OCI-LY3 (cell line): ENCODE measurements around the gene RPP14.

Source experiments
- H2AFZ ChIP-seq: fragments of 200-600, 300-600 bp; shearing (Covaris generic); 2 replicates; pipeline ENCODE4 v1.6.0; 2014; ENCODE audit warnings: antibody characterized with exemption, low read depth, low read length
- H3K27ac ChIP-seq: fragments of 200-600, 300-600 bp; sonication (generic); 2 replicates; pipeline ENCODE4 v1.5.1; 2014; ENCODE audit warnings: mild to moderate bottlenecking, low read length, moderate library complexity, mixed read lengths
- H3K27me3 ChIP-seq: fragments of 200-600, 300-600 bp; sonication (generic); 2 replicates; pipeline ENCODE4 v1.6.1; 2014; ENCODE audit warnings: low read depth, low read length, mixed read lengths
- H3K36me3 ChIP-seq: fragments of 200-600, 300-600 bp; sonication (generic); replicated peaks from 2 replicates; pipeline ENCODE3; 2014; ENCODE audit warnings: low read depth, low read length, mixed read lengths
- H3K4me1 ChIP-seq: fragments of 300-600, 200-600 bp; sonication (generic); 2 replicates; pipeline ENCODE4 v1.6.1; 2014; ENCODE audit warnings: low read length, mixed read lengths
- H3K4me2 ChIP-seq: fragments of 200-600, 300-600 bp; sonication (generic); 2 replicates; pipeline ENCODE4 v1.6.1; 2014; ENCODE audit warnings: low read length, mixed read lengths
- H3K4me3 ChIP-seq: fragments of 300-600, 200-600 bp; sonication (generic); 2 replicates; pipeline ENCODE4 v1.5.1; 2014; ENCODE audit warnings: antibody characterized with exemption, mild to moderate bottlenecking, low read length, moderate library complexity
- H3K79me2 ChIP-seq: fragments of 300-600, 200-600 bp; shearing (Covaris generic); 2 replicates; pipeline ENCODE4 v1.6.1; 2014; ENCODE audit warnings: mild to moderate bottlenecking, low read length, mixed read lengths
- H3K9ac ChIP-seq: fragments of 300-600, 200-600 bp; shearing (Covaris generic); 2 replicates; pipeline ENCODE4 v1.6.0; 2014; ENCODE audit warnings: mild to moderate bottlenecking, low read length, moderate library complexity
- H3K9me3 ChIP-seq: fragments of 200-600, 300-600 bp; shearing (Covaris generic); 2 replicates; pipeline ENCODE4 v1.6.1; 2014; ENCODE audit warnings: low read length, mixed read lengths; ENCODE audit not compliant: insufficient read depth
- H4K20me1 ChIP-seq: fragments of 200-600, 300-600 bp; sonication (generic); 2 replicates; pipeline ENCODE4 v1.6.1; 2016; ENCODE audit warnings: low read length, mixed read lengths; ENCODE audit not compliant: insufficient read depth
- EZH2phosphoT487 ChIP-seq: fragments of 200-600 bp; shearing (Covaris generic); IDR thresholded peaks from 2 replicates; pipeline ENCODE4 v1.6.1; 2018; ENCODE audit warnings: antibody characterized with exemption, mixed run types, low read depth
- TF ChIP-seq, protein P1 (sequence below): fragments of 200-600, 300-600 bp; sonication (generic); IDR thresholded peaks from 2 replicates; pipeline ENCODE4 v1.5.1; 2014; ENCODE audit warnings: antibody characterized with exemption, low read length, low read depth

The RPP14 gene

DNA sequence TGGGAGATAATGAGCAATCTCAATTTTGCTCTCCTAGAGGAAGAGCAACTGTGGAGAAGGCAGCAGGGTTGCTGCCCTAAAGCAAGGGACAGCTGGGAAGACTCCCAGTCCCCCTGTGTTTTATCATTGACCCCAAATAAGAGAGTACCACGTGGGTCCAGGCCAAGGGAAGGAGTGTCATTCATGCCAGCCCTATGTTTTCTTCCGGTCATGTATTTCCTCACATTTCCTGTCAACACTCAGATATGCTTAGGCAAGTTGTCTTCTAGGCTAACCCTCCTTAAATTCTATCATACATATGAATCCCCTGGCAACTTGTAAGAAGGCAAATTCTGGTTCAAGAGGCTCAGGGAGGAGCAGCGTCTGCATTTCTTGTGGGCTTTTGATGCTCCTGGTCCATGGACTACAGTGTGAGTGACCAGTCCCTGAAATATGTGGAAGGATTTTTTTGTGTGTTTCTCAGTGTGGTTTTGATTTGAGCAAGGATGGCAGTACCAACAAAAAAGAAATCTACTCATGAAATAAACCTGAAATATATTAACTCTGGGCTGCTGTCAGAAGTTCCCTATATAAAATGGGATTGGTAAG, 31.9 kb upstream of the RPP14 start:
- Histone ChIP-seq H3K36me3 (peaks cover 20% of the 10 kb centered on the region), H3K27ac (no peak overlapping the region), H3K79me2 (no peaks in the 10 kb centered on the region), H3K4me3 (no peak overlapping the region), H3K4me2 (no peak overlapping the region), H2AFZ (no peak overlapping the region), H4K20me1 (no peaks in the 10 kb centered on the region), H3K9me3 (no peaks in the 10 kb centered on the region), H3K27me3 (no peaks in the 10 kb centered on the region), H3K4me1 (peaks cover 7% of the 10 kb centered on the region), H3K9ac (no peak overlapping the region)
- TF ChIP-seq, protein P1, sequence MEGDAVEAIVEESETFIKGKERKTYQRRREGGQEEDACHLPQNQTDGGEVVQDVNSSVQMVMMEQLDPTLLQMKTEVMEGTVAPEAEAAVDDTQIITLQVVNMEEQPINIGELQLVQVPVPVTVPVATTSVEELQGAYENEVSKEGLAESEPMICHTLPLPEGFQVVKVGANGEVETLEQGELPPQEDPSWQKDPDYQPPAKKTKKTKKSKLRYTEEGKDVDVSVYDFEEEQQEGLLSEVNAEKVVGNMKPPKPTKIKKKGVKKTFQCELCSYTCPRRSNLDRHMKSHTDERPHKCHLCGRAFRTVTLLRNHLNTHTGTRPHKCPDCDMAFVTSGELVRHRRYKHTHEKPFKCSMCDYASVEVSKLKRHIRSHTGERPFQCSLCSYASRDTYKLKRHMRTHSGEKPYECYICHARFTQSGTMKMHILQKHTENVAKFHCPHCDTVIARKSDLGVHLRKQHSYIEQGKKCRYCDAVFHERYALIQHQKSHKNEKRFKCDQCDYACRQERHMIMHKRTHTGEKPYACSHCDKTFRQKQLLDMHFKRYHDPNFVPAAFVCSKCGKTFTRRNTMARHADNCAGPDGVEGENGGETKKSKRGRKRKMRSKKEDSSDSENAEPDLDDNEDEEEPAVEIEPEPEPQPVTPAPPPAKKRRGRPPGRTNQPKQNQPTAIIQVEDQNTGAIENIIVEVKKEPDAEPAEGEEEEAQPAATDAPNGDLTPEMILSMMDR = no peak

GRCh38 chr3:58281069-58281468, 25.0 kb upstream of the RPP14 start:
- H2AFZ ChIP-seq = no peak overlapping the region
- H4K20me1 ChIP-seq = no peaks in the 10 kb centered on the region
- no peaks in the 10 kb centered on the region for H3K4me1 ChIP-seq
- no peak overlapping the region for H3K4me2 ChIP-seq
- TF ChIP-seq, protein P1 = no peak
- TF ChIP-seq EZH2phosphoT487 = no peak
- no peaks in the 10 kb centered on the region for H3K79me2 ChIP-seq
- H3K4me3 ChIP-seq = no peak overlapping the region
- peaks cover 14% of the 10 kb centered on the region for H3K36me3 ChIP-seq
- H3K27me3 ChIP-seq = no peaks in the 10 kb centered on the region
- H3K9me3 ChIP-seq = no peaks in the 10 kb centered on the region
- H3K9ac ChIP-seq = no peak overlapping the region
- no peak overlapping the region for H3K27ac ChIP-seq

DNA sequence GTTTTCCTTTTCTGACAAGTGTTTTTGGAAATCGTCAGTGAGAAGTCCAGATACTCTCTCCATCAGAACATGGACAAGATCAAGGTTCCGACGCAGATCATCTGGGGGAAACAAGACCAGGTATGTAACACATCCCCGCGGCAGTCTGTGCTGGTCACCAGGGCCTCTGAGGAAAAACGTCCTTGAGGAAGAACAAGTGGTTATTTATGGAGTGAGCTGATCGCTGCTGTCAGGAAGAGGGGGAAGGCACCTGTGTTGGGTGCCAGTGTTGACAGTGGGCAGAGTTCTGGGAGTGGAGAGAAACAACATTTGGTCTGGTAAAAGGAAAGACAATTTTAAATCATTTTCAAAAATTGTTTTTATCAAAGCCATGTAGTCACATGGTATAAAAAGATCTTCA, 20.7 kb upstream of the RPP14 start:
- H3K27ac ChIP-seq = no peak overlapping the region
- no peaks in the 10 kb centered on the region for H3K79me2 ChIP-seq
- H4K20me1 ChIP-seq = no peaks in the 10 kb centered on the region
- no peak overlapping the region for H2AFZ ChIP-seq
- no peak for TF ChIP-seq EZH2phosphoT487
- TF ChIP-seq, protein P1 = no peak
- H3K27me3 ChIP-seq = no peaks in the 10 kb centered on the region
- no peak overlapping the region for H3K4me3 ChIP-seq
- H3K9me3 ChIP-seq = no peaks in the 10 kb centered on the region
- no peaks in the 10 kb centered on the region for H3K4me1 ChIP-seq
- peaks cover 29% of the 10 kb centered on the region for H3K36me3 ChIP-seq
- H3K4me2 ChIP-seq = no peak overlapping the region
- H3K9ac ChIP-seq = no peak overlapping the region

DNA sequence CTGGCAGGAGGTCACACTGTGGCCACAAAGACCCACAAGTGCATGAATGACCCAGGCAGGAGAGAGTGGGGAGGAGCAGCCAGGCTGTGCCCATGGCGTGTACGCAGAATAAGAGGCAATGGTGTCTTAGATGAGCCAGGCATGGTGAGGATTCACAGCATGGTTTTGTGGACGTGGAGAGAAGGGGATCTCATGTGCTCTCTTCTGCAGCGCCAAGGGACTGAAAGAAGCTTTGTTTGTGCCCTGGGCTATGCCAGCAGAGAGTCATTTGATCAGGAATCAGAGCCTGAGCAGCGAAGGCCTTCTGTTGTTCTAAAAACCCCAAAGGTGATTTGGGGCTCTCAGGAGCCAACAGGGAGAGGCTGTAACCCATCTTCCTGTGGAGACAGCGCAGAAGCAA, 18.7 kb upstream of the RPP14 start:
- Histone ChIP-seq H3K27ac (no peak overlapping the region), H3K4me2 (no peak overlapping the region), H3K4me1 (no peaks in the 10 kb centered on the region), H4K20me1 (no peaks in the 10 kb centered on the region), H3K9ac (no peak overlapping the region), H3K9me3 (no peaks in the 10 kb centered on the region), H3K27me3 (no peaks in the 10 kb centered on the region), H3K36me3 (peaks cover 33% of the 10 kb centered on the region), H3K4me3 (no peak overlapping the region), H3K79me2 (no peaks in the 10 kb centered on the region), H2AFZ (no peak overlapping the region)
- TF ChIP-seq EZH2phosphoT487 = no peak
- TF ChIP-seq, protein P1 = no peak
